NCI-H2081 (cell line): ENCODE measurements around the gene TTLL3.
A peak's percentile ranks its signal among the peaks of the same experiment; 100 is the strongest.
"Not testable (repeated sequence)": the region's sequence is repeated elsewhere in the genome, so short reads cannot be mapped to it uniquely, and the experiment has no call there.

ENCODE experiments used
- DNase-seq, 2 experiments: peaks; one replicate each; lab custom pipeline; 2025; lab: John Stamatoyannopoulos, UW

Gene TTLL3

GRCh38 chr3:9809615-9810432 lies at the start of gene TTLL3:
TSS of gene TTLL3 (plus strand) at chr3:9810262. CDS start at chr3:9810662, 400 bp downstream.
- DNase-seq = peak; percentile 45 to 51

- DNase-seq = no peak
Measured at GRCh38 chr3:9760779-9761505, 49.1 kb upstream of the TTLL3 start.

GRCh38 chr3:9761919-9762318 lies 48.1 kb upstream of the TTLL3 start:
- DNase-seq = no peak

GRCh38 chr3:9762871-9763270 lies 47.2 kb upstream of the TTLL3 start:
- DNase-seq = no peak

GRCh38 chr3:9765865-9766264 lies 44.2 kb upstream of the TTLL3 start:
- DNase-seq = no peak

- no peak for DNase-seq
Measured at GRCh38 chr3:9767418-9767817, 42.6 kb upstream of the TTLL3 start.

- no peak for DNase-seq
Measured at GRCh38 chr3:9768141-9768775, 41.8 kb upstream of the TTLL3 start.

GRCh38 chr3:9769012-9769411 lies 41.0 kb upstream of the TTLL3 start:
- no peak for DNase-seq

GRCh38 chr3:9769426-9770275 lies 40.4 kb upstream of the TTLL3 start, which contains the start of gene CAMK1:
TSS of gene CAMK1 (minus strand) at chr3:9769947. CDS start at chr3:9767749, 2,198 bp downstream.
- DNase-seq = peak; percentile 13 to 73

GRCh38 chr3:9770276-9770812 lies 39.7 kb upstream of the TTLL3 start:
- DNase-seq = no peak

- not testable (repeated sequence) for DNase-seq
Measured at GRCh38 chr3:9771007-9771406, 39.1 kb upstream of the TTLL3 start.

GRCh38 chr3:9776896-9777693 lies 33.0 kb upstream of the TTLL3 start:
- DNase-seq = no peak

GRCh38 chr3:9777694-9778021 lies 32.4 kb upstream of the TTLL3 start:
- DNase-seq = no peak

GRCh38 chr3:9778143-9779074 lies 31.7 kb upstream of the TTLL3 start:
- DNase-seq = no peak

GRCh38 chr3:9779075-9779593 lies 30.9 kb upstream of the TTLL3 start:
- no peak for DNase-seq

GRCh38 chr3:9779721-9780457 lies 30.2 kb upstream of the TTLL3 start:
- no peak for DNase-seq

GRCh38 chr3:9780458-9780812 lies 29.6 kb upstream of the TTLL3 start:
- no peak for DNase-seq

GRCh38 chr3:9780910-9781309 lies 29.2 kb upstream of the TTLL3 start:
- no peak for DNase-seq

- no peak for DNase-seq
Measured at GRCh38 chr3:9781551-9781950, 28.5 kb upstream of the TTLL3 start.
